HL-60 (cell line): ENCODE data around the gene DEFB124.

ENCODE experiments used
- POLR2AphosphoS5 ChIP-seq: IDR thresholded peaks from 2 replicates; pipeline ENCODE4 v1.6.1; 2012; ENCODE audit warnings: low read depth
- REST ChIP-seq: IDR thresholded peaks from 2 replicates; pipeline ENCODE4 v1.6.1; 2012; ENCODE audit warnings: low read depth; ENCODE audit not compliant: insufficient replicate concordance

DNA sequence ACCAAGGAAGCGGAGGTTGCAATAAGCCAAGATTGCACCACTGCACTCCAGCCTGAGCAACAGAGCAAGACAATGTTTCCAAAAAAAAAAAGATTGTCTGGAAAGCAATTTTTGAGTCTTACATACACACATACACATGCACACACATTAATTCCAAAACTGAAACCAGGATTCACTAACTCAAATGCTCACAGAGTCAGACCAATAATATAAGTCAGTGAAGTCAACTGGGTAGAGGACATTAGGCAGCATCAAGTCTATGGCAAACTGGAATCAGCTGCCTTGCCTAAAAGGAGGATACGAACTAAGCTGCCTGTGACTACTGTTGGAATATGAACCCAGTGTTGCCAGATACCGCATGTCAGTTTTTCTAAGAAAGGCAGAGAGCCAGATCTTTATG, 15.8 kb upstream of the DEFB124 start:
- TF ChIP-seq POLR2AphosphoS5 (no peak), REST (no peak)
